NCI-H526 treated with DMSO at 0.1 percent for 48 hours (cell line): ENCODE data around the gene CACNA1G.
A peak's percentile ranks its signal among the peaks of the same experiment; 100 is the strongest.

Source experiments
- DNase-seq: peaks from one replicate; lab custom pipeline; 2025; lab: John Stamatoyannopoulos, UW

The CACNA1G gene

DNA sequence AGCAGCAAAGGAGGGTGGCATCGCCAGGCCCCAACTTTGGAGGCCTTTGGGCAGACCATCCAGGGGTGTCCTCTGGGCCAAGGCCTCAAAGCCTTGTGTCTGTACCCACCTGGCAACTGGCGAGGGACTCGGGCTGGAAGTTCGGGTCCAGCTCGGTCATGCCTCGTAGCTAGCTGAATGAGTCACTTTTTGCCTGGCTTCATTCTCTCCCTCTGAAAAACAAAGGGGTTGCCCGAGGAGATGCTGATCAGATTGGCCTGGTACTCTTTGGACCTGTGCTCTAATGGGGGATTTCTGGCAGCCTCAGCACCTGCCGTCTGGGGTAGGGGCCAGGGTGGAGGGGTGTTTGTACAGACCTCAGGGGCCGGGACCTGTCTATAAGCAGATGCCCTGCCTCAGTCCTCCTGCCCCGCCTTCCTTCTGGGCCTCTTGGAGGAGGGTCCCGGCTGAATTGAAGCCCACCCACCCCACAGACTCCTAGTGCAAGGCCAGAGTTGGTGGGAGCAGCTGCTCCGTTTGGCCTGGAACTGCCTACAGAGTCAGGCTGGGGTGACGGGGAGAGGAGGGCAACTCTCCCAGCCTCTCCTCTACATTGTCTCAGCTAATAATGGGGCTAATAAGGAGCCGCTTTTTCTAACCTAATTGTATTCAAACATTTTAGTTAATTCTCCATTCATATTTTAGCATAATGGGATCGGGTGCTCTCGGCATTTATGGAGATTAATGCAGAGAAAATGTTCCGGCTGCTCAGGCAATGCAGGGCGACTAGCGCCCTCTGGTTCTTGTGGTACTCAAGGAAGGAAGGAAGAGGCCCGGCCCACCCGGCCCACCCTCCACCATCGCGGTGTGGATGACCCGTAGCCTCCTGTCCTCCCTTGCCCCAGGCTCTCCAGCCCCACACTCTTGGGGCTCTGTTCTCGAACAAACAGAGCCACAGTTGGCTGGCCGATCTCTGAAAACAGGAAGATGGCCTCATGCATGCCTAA is 52.8 kb downstream of the CACNA1G start:
- no peak for DNase-seq

DNA sequence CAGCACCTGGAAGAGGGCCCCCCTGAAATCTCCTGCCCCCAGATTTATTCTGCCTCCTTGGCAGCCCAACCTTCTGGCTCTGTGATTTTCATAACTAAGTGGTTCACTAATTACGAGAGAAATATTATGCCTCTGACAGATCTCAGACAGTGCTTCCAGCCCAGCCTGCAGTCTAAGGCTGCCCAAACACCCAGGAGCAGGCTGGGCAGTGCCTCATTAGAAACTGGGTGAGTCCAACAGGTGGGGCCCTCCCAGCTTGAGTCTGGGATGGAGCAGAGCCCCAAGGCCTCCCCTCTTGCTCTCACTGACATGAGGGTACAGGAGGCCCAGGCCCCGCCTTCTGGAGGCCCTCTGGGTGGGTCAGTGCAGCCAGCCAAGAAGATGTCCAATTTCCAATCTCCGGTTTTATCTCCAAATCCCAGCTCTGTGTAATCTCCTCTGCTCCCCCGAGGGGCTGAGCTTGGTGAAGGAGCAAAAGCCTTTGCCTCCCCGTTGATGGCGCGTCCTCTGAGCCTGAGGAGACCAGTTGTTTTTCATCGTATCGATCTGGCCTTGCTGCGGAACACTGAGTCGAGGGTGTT is 54.0 kb downstream of the CACNA1G start:
- no peak for DNase-seq

DNA sequence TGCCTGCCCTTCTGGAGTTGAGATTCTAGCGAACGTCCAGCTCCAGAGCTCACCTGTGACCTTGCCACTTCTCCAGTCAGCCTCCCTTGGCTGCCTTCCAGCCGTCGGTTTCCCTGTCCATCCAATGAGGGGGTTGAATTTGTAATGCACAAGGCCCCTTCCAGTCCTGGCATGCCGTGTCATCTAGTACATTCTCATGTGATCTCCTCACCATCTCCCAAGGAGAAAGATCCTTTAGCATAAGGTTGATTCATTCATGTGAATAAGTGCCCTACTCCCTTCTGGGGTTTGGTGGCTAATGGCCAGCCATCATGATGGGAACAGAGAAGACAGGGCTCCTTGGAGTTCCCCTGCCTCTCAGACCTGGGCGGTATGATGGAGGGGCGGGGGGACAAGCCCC is 55.3 kb downstream of the CACNA1G start:
- no peak for DNase-seq

DNA sequence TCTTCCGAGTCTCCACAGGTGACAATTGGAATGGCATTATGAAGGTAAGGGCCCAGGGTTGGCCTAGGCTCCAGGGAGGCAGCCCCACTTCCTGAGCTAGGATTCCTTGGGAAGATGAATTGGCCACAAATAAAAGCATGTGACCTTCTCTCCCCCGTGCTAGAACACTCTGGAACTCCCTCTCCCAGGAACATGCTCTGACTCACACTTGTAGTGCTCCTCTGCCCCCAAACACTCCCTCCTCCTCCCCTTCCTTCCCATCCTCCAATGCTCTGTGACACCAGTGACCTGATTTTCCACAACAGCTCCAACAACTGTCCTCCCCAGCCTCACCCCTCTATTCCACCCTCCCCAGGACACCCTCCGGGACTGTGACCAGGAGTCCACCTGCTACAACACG is 57.8 kb downstream of the CACNA1G start:
- DNase-seq, result no peak

DNA sequence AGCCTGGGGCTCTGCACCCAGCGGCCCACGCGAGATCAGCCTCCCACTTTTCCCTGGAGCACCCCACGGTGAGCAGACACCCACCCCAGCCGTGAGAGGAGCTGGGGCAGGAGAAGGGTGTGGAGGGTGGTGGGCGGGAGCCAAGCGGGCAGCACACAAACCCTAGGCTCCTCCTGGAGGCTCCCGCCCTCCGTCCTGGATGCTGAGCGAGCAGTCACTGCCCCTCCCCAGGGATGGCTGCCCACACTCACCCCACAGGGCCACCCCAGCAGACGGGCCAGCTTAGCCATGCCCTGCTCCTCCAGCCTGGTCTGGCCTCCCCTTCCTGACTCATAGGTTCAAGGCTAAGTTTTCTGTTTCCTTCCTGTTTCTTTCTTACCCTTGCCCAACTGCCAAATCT is 58.4 kb downstream of the CACNA1G start:
- DNase-seq, result no peak

DNA sequence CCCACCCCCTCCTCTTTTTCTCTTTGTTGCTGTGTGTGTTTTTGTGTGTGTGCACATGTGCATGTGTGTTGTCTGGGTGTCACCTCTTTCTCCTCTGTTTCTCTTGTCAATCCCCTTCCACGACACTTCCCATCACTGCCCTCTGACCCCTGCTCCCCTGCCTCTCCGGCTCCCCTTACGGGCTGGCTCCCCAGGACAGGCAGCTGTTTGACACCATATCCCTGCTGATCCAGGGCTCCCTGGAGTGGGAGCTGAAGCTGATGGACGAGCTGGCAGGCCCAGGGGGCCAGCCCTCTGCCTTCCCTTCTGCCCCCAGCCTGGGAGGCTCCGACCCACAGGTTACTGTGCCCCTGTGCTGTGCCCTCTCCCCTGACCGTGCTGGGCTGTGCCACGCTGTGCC is 59.0 kb downstream of the CACNA1G start:
- DNase-seq, result no peak

DNA sequence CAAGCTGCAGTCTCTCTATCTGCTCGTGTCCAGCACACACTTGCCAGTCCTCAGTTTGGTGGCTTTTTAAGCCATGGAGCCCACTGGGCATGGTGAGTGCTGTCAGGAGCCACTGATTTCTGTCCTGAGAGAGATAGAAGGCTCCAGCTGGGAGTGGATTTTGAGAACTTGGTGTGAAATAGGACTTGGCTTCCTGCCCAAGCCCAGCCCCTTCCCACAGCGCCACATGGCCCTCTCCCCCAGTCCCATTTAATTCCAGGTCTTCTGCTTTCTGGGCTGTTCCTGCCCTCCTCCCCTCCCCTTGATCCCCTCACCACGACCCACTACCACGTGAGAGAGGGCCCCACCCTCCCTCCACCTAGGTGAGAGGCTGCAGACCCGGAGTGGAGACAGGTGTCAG is 59.7 kb downstream of the CACNA1G start:
- DNase-seq, result no peak

DNA sequence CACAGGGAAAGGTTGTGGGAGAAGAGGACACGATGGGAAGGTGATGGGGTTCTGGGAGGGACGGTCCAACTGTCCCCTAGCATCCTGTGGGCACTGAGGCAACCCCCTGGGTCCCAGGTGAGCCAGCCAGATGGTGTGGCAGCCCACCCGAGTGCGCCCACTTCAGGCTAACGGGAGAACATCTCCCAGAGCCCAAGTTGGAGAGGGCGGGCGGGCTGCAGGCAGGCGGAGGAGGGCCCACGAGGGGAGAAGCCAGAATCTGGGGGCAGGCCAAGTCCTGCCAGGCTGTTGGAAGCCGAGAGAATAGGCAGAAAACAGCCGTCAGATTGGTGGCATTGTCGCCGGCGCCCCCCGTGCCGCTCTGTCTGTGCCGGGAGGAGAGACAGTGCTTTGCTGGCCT is 60.3 kb downstream of the CACNA1G start:
- DNase-seq, result no peak

DNA sequence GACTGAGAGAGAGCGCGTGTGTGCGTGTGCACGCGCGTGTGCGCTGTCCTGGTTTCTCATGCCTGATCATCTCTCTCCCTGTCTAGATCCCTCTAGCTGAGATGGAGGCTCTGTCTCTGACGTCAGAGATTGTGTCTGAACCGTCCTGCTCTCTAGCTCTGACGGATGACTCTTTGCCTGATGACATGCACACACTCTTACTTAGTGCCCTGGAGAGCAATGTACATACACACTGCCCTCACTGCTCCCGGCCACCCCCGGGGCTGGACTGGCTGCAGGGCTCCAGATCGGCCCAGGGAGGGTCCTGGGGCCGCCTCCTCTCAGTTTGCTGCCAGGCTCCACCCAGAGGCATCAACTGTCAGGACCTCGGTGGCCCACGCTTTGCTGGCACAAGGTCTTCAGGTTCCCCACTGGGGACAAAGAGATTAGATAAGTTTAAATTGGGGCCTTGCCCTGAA is 61.1 kb downstream of the CACNA1G start:
- DNase-seq, result no peak

DNA sequence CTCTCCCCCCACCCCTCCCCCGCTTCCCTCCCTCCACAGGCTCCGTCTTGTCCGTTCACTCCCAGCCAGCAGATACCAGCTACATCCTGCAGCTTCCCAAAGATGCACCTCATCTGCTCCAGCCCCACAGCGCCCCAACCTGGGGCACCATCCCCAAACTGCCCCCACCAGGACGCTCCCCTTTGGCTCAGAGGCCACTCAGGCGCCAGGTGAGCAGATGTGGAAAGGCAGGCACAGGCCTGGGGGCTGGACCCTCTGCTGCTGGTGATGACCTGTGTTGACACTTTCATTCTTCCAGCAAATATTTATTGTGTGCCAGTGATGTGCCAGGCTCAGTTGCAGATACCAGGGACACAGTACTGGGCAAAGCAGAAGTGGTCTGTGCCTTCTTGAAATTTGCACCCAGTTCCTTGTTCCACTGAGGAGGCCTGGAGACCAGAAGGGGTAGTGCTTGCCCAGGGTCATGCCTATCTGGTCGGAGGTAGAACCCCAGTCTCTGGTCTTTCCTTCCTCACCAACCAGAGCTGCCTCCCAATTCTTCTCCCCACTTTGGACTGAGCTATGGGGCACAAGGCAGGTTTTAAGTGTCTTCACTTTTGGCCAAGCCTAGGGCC is 63.9 kb downstream of the CACNA1G start:
- DNase-seq, result no peak

DNA sequence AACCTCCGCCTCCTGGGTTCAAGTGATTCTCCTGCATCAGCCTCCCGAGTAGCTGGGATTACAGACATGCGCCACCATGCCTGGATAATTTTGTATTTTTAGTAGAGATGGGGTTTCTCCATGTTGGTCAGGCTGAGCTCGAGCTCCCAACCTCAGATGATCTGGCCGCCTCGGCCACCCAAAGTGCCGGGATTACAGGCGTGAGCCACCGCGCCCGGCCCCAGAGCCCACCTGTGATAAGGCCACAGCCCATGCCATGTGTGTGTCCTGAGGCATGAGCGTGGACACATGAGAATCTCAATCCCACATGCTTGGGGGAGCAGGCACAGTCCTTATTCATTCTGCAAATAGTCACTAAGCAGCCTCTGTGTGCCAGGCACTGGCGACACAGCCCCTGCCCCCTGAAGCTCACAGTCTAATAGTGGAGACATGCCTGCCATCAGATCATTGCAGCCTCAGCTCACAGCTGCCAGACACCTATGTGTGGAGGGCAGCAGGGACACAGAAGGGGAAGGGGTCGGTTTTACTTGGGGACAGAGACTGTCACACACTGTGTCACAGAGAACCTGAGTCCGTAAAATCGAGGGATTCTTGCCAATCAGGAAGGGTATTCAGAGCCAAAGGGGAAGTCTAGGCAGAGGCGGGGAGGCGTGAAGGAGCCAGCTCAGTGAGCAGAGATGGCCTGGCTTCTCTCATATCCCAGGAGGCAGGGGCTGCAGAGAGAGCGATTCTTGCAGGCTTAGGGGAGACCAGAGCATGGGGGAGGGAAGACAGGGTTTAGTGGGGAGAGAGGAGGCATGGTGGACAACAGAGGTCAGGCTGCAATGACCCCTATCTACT is 64.7 kb downstream of the CACNA1G start:
- no peak for DNase-seq

DNA sequence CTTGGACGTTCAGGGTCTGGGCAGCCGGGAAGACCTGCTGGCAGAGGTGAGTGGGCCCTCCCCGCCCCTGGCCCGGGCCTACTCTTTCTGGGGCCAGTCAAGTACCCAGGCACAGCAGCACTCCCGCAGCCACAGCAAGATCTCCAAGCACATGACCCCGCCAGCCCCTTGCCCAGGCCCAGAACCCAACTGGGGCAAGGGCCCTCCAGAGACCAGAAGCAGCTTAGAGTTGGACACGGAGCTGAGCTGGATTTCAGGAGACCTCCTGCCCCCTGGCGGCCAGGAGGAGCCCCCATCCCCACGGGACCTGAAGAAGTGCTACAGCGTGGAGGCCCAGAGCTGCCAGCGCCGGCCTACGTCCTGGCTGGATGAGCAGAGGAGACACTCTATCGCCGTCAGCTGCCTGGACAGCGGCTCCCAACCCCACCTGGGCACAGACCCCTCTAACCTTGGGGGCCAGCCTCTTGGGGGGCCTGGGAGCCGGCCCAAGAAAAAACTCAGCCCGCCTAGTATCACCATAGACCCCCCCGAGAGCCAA is 65.6 kb downstream of the CACNA1G start:
- DNase-seq, result peak; percentile 71

DNA sequence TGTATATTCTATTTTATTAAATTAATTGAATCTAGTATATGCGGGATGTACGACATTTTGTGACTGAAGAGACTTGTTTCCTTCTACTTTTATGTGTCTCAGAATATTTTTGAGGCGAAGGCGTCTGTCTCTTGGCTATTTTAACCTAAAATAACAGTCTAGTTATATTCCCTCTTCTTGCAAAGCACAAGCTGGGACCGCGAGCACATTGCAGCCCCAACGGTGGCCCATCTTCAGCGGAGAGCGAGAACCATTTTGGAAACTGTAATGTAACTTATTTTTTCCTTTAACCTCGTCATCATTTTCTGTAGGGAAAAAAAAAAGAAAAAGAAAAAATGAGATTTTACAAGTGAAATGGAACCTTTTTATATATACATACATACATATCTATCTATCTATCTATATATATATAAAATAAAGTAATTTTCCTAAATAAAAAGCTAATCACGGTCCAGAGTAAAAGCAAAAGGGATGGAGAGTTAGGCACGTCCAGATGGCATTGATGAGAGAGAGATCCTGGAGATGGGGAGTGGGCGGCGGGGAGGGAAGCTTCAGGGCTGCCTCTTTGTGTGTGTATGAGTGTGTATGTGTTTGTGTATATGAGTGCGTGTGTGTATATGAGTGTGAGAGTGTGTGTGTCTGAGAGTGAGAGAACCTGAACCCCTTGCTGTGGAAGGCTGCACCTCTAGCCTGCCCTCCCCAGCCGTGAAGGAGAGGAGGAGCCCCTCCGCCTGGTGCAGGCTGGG is 66.7 kb downstream of the CACNA1G start:
- no peak for DNase-seq

DNA sequence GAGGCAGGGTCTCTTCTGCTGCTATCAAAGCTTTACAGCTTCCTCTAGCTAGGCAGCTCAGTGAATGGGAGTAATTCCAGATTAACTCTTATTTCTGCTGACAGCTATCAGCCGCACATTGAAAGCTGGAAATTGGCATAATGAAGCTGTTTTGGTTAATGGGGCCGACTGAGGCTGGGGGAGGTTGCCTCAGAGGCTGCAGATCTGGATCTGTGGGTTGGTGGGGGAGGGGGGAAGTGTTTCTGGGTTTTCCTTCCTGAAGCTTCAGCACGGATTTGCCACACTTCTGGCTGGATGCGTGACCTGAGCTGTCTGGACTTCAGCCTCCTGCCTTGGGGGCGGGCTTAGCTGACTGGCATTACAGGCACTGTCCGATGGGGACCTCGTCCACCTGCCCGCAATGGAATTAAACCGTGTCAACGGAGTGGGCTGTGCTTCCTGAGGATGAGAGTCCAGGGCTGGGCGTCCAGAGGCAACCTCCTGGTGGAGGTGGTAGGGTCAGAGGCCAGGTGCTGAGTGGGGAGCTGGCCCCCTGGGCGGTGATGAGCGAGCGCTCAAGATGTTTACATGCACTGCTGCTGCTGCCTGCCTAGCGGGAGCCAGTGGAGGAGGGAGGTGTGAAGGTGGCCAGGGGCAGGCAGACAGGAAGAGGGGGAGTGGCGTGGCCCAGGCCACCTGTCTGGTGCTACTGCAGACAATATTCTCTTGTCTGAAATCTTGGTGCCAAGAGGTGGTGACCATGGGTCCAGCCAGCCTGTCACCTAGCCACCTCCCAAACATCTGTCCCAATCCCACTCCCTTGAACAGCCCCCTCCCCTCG is 67.5 kb downstream of the CACNA1G start:
- peak; percentile 18 for DNase-seq

DNA sequence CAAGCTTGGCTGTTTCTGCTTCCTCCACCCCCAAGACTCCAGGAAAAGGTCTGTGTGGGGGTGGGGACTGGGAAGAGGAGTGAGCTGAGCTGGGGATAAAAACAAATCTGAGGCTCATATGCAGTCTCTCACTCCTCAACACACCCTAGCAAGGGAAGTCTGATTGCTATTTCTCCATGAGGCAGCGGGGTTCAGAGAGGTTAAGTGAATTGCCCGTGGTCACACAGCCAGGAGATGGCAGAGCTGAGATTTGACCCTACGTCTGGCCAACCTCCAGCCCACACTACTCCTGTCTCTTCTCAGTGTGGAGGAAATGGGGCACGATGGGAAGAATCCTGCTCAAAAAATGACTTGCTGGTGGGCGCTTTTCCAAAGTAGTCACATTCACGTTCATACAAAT is 69.4 kb downstream of the CACNA1G start:
- DNase-seq, result no peak

DNA sequence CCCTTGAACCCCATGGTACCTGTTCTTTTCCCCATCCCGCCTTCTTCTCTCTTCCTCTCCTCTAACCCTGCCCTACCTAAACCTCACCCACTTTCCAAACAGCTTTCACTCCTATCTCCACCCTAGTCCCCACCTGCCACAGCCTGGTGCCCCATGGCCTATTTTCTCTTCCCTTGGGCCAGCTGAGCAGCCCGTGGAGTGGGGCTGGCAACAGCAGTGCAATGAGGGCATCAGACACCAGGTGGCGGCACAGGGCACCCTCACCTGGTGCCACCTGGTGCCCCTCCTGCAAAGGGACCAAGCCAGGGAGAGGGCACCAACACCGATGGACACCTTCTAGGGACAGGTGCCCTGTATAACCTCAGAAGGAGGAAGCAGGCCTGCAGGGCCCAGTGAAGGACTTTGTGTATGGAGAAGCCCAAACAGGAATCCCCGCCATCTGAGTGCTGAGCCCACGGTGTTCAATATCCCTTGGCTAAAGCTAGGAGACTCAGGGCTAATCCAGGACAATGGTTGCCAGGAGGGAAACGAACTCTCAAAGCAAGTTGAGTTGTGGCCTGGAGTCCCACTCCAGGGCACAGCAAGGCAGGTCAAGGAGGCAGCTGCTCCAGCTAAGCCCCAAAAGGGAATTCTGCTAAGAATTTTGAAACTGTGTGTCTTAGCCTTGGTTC is 70.1 kb downstream of the CACNA1G start:
- DNase-seq, result peak; percentile 19

DNA sequence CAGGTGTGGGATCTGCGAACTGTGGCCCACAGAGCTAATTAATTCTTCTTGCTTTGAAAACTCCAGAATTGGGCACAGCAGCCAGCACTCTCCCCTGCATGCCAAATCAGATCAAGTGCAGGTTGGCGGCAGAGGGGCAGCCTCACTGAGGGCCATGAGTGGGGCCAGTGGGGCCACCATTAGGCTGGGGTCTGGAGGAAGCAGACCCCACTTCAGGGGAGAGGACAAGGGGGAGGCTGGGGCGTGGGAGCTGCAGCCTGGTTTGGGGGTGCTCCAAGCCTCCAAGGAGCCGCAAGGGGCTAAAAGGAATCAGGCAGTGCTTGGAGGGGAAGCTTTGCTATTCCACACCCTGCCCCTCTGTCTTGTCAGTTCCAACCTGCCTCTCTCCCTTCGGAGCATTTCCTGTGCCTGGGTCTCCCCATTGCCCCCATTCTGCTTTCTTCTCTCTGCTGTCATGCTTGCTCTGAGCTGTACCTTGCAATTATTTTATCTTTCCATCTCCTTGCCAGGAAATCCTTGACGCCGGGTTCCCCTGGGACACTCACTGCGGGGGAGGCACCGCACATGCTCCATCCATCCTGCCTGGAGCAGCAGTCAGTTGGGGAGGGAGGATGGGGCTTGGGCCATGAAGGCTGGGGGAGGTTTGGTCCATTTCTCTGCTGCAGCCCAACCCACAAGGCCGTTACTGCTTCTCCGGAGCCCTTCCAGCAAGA is 70.8 kb downstream of the CACNA1G start:
- DNase-seq, result no peak

DNA sequence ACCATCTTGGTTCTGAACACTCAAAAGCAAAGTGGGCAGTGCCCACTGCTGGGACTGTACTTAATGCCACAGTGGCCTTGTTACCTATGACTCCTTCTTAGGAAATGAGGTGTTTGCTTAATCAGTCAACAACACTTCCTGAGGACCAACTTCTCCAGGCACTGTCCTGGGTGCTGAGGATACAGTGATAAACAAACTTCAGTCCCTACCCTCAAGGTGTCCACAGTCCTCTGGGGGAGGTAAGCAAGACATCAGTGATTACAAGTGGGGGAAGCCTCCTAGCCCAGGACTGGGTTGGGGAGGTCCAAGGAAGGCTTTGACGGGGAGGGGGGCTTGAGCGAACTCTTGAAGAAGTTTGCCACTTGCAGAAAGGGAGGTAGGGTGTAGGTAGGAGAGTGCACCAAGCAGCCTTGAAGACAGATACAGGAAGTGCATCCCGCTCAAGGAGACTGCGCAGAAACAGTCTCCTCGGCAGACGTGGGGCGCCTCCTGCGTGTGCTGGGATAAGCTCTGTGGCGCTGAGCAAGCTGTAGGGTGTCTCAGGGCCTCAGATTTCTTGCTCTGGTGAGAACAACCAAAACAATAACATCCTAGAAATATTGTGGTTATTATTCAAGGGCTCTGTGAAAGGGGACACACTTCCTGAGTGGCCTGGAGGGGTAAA is 71.5 kb downstream of the CACNA1G start:
- no peak for DNase-seq
